ENCODE results near the gene NAA35.

Gene NAA35

GRCh38 chr9:86069206-86069869 lies 128.4 kb downstream of the NAA35 start:
- no peak for DNase-seq
